Measurements from ENCODE around the gene ZBTB20. TPM values are rescaled to one million over a fixed set of nuclear protein-coding genes. Genes with fewer than 3 reads are reported as not detected.

ZBTB20 gene
- total and polyA plus RNA-seq, 4 donors: 3.1 to 57.4 (median 29.3) TPM

DNA sequence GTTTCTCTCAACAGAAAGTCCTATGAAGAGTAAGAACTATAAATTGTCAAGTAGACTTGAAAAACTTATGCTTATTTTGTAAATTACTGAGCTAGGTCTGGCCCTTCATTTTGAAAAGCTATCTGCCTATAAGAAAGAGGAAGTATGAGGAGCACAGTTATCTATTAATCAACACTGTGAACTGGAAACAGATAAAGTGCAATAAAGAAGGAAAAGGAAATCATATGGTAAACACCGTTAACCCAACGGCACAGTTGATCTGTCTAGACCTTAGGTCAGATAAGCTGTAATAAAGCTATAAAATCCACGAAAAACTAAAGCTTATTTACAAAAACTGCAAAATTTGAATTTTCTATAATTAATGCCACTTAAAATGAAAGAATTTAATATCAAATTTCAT, 242.5 kb downstream of the ZBTB20 start:
- Histone ChIP-seq H3K9me3 (ENCODE audit: control insufficient read depth, insufficient read depth, low read length) (peaks cover 2% of the 10 kb centered on the region), H3K4me3 (ENCODE audit: low read depth, low read length) (no peak overlapping the region), H3K36me3 (ENCODE audit: control insufficient read depth, insufficient read depth, low read length) (no peaks in the 10 kb centered on the region), H3K27me3 (ENCODE audit: control insufficient read depth, insufficient read depth, low read length) (no peaks in the 10 kb centered on the region), H3K4me1 (ENCODE audit: control insufficient read depth, insufficient read depth, low read length) (no peaks in the 10 kb centered on the region), H3K27ac (ENCODE audit: low read depth, low read length) (no peak overlapping the region)
- no CpG with 5 or more reads among the region's 3 CpGs for WGBS (ENCODE audit: insufficient coverage)
- no peak for DNase-seq (ENCODE audit: low read depth in 4 of 6, low spot score in 6 of 6)

DNA sequence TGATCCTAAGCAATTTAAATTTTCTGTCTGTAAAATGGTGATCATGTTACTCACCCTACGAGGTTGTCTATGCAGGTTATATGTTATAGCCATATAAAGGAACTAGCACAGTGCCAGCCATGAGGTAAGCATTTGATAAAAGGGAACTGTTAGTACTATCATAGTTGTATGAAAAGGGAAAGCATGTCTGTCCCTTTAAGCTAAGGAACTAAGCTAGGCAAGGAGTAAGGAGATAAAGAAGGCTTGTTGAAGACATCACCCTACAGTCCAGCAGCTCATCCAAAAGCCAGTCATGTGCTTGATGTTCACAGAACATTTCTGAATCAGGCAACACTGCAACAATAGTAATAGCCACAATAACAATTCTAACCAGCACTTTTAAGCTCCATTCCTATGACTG, 243.9 kb downstream of the ZBTB20 start:
- Histone ChIP-seq H3K9me3 (ENCODE audit: control insufficient read depth, insufficient read depth, low read length) (peaks cover under 1% of the 10 kb centered on the region), H3K36me3 (ENCODE audit: control insufficient read depth, insufficient read depth, low read length) (no peaks in the 10 kb centered on the region), H3K4me3 (ENCODE audit: low read depth, low read length) (no peak overlapping the region), H3K27me3 (ENCODE audit: control insufficient read depth, insufficient read depth, low read length) (no peaks in the 10 kb centered on the region), H3K27ac (ENCODE audit: low read depth, low read length) (no peak overlapping the region), H3K4me1 (ENCODE audit: control insufficient read depth, insufficient read depth, low read length) (no peaks in the 10 kb centered on the region)
- no peak for DNase-seq (ENCODE audit: low read depth in 4 of 6, low spot score in 6 of 6)
- no CpG with 5 or more reads among the region's 1 CpG for WGBS (ENCODE audit: insufficient coverage)

DNA sequence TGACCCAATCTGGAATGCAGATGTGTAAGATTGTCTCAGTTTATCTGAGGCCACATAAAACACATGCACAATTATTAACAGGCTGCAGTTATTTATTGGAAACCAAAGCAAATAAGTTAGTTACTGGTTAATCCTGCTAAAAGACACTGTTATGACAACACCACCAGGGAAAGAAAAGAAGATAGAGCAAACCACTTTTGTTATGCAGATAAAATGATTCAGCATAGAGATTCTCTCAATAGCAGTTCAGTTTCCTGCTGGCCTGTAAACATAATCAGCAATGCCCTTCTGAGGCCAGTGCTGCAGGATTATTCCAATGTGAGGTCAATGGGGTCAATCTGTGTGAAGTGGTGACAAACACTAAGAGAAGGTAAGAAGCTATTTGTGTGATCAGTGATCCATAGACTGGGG, 244.4 kb downstream of the ZBTB20 start:
- H3K36me3 ChIP-seq (ENCODE audit: control insufficient read depth, insufficient read depth, low read length): no peaks in the 10 kb centered on the region
- H3K27ac ChIP-seq (ENCODE audit: low read depth, low read length): no peak overlapping the region
- DNase-seq (ENCODE audit: low read depth in 4 of 6, low spot score in 6 of 6): no peak
- no peaks in the 10 kb centered on the region for H3K9me3 ChIP-seq (ENCODE audit: control insufficient read depth, insufficient read depth, low read length)
- H3K4me1 ChIP-seq (ENCODE audit: control insufficient read depth, insufficient read depth, low read length): no peaks in the 10 kb centered on the region
- H3K4me3 ChIP-seq (ENCODE audit: low read depth, low read length): no peak overlapping the region
- no peaks in the 10 kb centered on the region for H3K27me3 ChIP-seq (ENCODE audit: control insufficient read depth, insufficient read depth, low read length)

DNA sequence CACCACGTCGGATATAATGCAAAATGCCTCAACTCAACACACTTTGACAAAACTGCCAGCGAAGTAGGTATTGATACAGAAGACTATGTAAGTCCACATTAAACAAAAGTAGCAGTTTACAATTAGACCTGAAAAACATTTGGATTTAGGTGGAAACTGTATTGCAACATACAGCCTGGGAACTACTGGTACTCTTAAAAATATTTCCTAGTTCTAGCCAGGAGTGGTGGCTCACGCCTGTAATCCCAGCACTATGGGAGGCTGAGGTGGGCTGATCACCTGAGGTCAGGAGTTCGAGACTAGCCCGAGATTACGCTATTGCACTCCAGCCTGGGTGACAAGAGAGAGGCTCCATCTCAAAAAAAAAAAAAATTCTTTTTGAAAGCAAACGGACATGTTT, 246.2 kb downstream of the ZBTB20 start:
- no CpG with 5 or more reads among the region's 8 CpGs for WGBS (ENCODE audit: insufficient coverage)
- Histone ChIP-seq H3K27ac (ENCODE audit: low read depth, low read length) (no peak overlapping the region), H3K4me1 (ENCODE audit: control insufficient read depth, insufficient read depth, low read length) (no peaks in the 10 kb centered on the region), H3K4me3 (ENCODE audit: low read depth, low read length) (no peak overlapping the region), H3K9me3 (ENCODE audit: control insufficient read depth, insufficient read depth, low read length) (no peaks in the 10 kb centered on the region), H3K36me3 (ENCODE audit: control insufficient read depth, insufficient read depth, low read length) (no peaks in the 10 kb centered on the region), H3K27me3 (ENCODE audit: control insufficient read depth, insufficient read depth, low read length) (no peaks in the 10 kb centered on the region)
- DNase-seq (ENCODE audit: low read depth in 4 of 6, low spot score in 6 of 6): no peak

DNA sequence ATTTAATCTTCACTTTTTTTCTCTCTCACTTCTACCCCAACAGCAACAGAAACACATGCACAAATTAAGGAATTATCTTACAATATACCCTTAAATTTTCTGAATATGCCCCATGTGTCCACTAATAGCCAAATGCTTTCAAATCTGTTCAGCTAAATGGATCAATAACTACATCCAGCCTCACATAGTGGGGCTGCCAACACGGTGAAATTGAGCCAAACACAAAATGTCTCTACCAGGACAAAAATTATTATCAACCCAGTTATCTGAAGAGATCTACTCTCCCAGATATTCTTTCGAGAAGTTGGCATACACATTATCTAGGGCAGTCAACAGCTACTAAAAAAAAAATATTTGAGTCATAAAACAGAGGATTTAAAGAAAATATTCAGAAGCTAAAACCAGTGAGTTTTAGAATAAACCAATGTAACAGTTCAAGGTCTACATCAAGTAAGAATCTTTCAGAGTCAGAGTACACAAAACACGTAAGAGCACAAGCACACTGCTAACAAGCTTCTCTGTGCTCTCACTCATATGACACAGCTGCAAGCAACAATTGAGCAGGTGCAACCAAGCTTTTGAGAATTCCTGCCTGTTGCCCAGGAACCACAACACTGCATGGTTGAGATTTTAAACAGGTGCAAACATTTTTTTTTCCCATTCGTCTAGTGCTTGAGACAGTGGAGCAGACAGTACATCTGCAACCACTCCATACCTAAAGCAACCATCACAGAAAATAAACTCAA, 247.7 kb downstream of the ZBTB20 start:
- no peak overlapping the region for H3K27ac ChIP-seq (ENCODE audit: low read depth, low read length)
- H3K9me3 ChIP-seq (ENCODE audit: control insufficient read depth, insufficient read depth, low read length): no peaks in the 10 kb centered on the region
- H3K4me1 ChIP-seq (ENCODE audit: control insufficient read depth, insufficient read depth, low read length): no peaks in the 10 kb centered on the region
- peak in 5 of 6 donors; percentile 31 to 87 (median 41) for DNase-seq (ENCODE audit: low read depth in 4 of 6, low spot score in 6 of 6)
- H3K36me3 ChIP-seq (ENCODE audit: control insufficient read depth, insufficient read depth, low read length): no peaks in the 10 kb centered on the region
- no peaks in the 10 kb centered on the region for H3K27me3 ChIP-seq (ENCODE audit: control insufficient read depth, insufficient read depth, low read length)
- H3K4me3 ChIP-seq (ENCODE audit: low read depth, low read length): no peak overlapping the region
- WGBS (ENCODE audit: insufficient coverage): 47% methylated on average over 2 of the region's 4 CpGs

DNA sequence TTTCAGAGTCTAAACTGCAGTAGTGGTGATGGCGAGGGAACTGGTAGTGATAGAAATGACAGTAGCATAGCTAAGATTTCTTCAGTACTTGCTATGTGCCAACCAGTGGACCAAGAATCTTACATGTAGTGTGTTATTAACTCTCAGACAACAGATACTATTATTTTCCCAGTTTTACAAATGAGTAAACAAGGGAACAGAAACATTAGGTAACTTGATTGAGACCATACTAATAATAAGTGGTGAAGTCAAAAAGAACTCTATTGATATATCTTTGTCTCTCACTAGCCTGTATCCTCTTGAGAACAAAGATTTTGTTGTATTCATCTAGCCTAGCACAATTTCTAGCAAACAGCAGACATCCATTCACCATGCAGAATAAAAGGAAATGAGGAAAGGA, 250.1 kb downstream of the ZBTB20 start:
- no peak for DNase-seq (ENCODE audit: low read depth in 4 of 6, low spot score in 6 of 6)
- no peaks in the 10 kb centered on the region for H3K36me3 ChIP-seq (ENCODE audit: control insufficient read depth, insufficient read depth, low read length)
- H3K27me3 ChIP-seq (ENCODE audit: control insufficient read depth, insufficient read depth, low read length): no peaks in the 10 kb centered on the region
- no CpG with 5 or more reads among the region's 1 CpG for WGBS (ENCODE audit: insufficient coverage)
- no peak overlapping the region for H3K4me3 ChIP-seq (ENCODE audit: low read depth, low read length)
- no peaks in the 10 kb centered on the region for H3K4me1 ChIP-seq (ENCODE audit: control insufficient read depth, insufficient read depth, low read length)
- H3K9me3 ChIP-seq (ENCODE audit: control insufficient read depth, insufficient read depth, low read length): no peaks in the 10 kb centered on the region
- H3K27ac ChIP-seq (ENCODE audit: low read depth, low read length): no peak overlapping the region

DNA sequence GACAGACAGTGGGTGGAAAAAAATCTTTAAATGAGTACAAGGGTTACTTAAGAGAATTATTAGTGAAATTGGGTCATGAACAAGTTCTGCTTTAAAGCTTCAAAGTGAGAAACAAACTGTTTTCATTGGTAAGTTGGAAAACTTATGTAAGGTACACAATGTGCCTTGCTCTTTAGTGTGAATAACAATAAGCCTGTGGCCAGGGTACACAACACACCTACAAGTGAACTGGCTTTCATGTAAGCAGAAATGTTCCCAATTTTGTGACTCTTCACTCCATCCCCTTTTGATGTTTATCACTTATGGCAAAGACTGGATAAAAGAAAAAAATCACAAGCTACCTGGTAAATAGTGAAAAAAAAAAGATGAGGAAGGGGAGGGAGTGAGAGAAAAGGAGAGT, 253.7 kb downstream of the ZBTB20 start:
- H3K4me1 ChIP-seq (ENCODE audit: control insufficient read depth, insufficient read depth, low read length): no peaks in the 10 kb centered on the region
- no peak overlapping the region for H3K27ac ChIP-seq (ENCODE audit: low read depth, low read length)
- no peaks in the 10 kb centered on the region for H3K9me3 ChIP-seq (ENCODE audit: control insufficient read depth, insufficient read depth, low read length)

DNA sequence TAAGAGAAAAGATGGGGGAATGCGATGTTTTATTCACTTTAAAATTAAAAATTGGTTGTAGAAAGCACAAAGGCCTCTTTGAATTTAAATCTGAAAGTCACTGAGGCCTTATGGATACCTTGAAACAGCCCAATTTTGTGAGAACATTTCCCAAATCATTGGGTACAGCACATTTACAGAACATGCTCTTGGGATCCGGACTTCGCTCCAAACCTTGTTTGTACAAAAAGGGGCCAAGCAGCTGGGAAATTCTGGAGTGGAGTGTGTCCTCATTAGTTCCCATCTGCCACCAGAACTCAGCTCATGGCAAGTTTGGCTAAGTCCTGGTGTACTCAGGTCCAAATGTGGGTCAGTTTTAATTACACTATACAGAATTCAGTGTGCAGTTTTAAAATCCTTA, 254.2 kb downstream of the ZBTB20 start:
- H3K4me1 ChIP-seq (ENCODE audit: control insufficient read depth, insufficient read depth, low read length): no peaks in the 10 kb centered on the region
- H3K9me3 ChIP-seq (ENCODE audit: control insufficient read depth, insufficient read depth, low read length): no peaks in the 10 kb centered on the region
- peak in 1 of 6 donors; percentile 54 for DNase-seq (ENCODE audit: low read depth in 4 of 6, low spot score in 6 of 6)
- no CpG with 5 or more reads among the region's 3 CpGs for WGBS (ENCODE audit: insufficient coverage)
- no peak overlapping the region for H3K4me3 ChIP-seq (ENCODE audit: low read depth, low read length)
- H3K27me3 ChIP-seq (ENCODE audit: control insufficient read depth, insufficient read depth, low read length): no peaks in the 10 kb centered on the region
- H3K36me3 ChIP-seq (ENCODE audit: control insufficient read depth, insufficient read depth, low read length): no peaks in the 10 kb centered on the region
- H3K27ac ChIP-seq (ENCODE audit: low read depth, low read length): no peak overlapping the region

More for the DNA sequence above, 253.7 kb downstream of the ZBTB20 start:
- no peak for DNase-seq (ENCODE audit: low read depth in 4 of 6, low spot score in 6 of 6)
- Histone ChIP-seq H3K4me3 (ENCODE audit: low read depth, low read length) (no peak overlapping the region), H3K36me3 (ENCODE audit: control insufficient read depth, insufficient read depth, low read length) (no peaks in the 10 kb centered on the region), H3K27me3 (ENCODE audit: control insufficient read depth, insufficient read depth, low read length) (no peaks in the 10 kb centered on the region)

DNA sequence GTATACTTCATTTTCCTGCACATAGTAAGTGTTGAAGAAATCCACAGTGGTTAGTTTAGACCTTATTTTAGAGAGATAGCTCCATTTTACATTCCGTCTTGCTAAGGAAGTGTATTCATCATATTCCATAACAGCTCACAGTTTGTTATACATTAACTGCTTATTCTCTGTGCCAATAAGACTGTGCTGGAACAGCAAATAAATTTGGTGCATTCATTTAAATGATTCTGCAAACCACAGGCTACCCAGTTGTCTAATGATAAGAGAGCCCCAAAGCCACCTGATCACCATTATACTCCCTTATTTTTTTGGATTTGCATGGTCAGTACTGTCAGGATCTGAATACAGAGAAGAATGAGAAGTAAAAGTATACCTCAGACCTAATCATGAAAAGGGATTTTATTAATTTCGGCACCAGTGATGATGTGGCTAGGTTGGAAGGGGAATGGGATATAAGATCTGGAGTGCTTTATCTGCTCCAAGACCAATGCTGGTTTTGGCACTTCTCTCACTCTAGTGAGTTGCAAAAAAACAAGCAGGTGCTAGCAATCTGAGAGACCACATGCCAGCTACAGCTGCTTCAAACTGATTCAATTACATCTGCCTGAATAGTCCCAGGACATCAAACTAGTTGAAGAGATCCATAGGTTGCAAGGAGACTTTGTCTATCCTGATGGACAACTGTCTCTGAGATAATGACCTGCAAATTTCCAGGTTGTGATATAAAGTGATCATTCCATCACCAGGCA, 254.8 kb downstream of the ZBTB20 start:
- 100% methylated on average over 1 of the region's 2 CpGs for WGBS (ENCODE audit: insufficient coverage)
- no peaks in the 10 kb centered on the region for H3K9me3 ChIP-seq (ENCODE audit: control insufficient read depth, insufficient read depth, low read length)
- peak in 2 of 6 donors; percentile 66 to 74 for DNase-seq (ENCODE audit: low read depth in 4 of 6, low spot score in 6 of 6)
- H3K4me1 ChIP-seq (ENCODE audit: control insufficient read depth, insufficient read depth, low read length): no peaks in the 10 kb centered on the region
- H3K4me3 ChIP-seq (ENCODE audit: low read depth, low read length): no peak overlapping the region
- H3K36me3 ChIP-seq (ENCODE audit: control insufficient read depth, insufficient read depth, low read length): no peaks in the 10 kb centered on the region
- H3K27ac ChIP-seq (ENCODE audit: low read depth, low read length): no peak overlapping the region
- H3K27me3 ChIP-seq (ENCODE audit: control insufficient read depth, insufficient read depth, low read length): no peaks in the 10 kb centered on the region

DNA sequence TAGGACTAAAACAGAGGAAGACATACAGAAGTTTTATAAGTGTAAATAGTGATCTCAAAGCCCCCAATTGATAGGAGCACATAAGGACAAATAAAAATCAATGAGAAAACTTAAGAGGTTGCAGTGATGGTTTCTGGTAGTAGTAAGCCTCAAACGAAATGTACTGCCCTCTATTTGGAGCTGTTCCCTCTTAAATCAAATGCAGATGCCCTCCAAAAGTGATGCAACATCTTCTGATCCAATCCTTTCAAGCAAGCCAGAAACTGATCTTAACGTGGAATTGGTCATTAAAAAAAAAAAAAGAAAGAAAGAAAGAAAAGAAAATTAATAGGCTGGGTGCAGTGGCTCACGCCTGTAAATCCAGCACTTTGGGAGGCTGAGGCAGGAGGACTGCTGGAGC, 259.3 kb downstream of the ZBTB20 start:
- H3K27ac ChIP-seq (ENCODE audit: low read depth, low read length): no peak overlapping the region
- H3K36me3 ChIP-seq (ENCODE audit: control insufficient read depth, insufficient read depth, low read length): no peaks in the 10 kb centered on the region
- no peaks in the 10 kb centered on the region for H3K4me1 ChIP-seq (ENCODE audit: control insufficient read depth, insufficient read depth, low read length)
- WGBS (ENCODE audit: insufficient coverage): no CpG with 5 or more reads among the region's 3 CpGs
- H3K27me3 ChIP-seq (ENCODE audit: control insufficient read depth, insufficient read depth, low read length): no peaks in the 10 kb centered on the region
- no peak overlapping the region for H3K4me3 ChIP-seq (ENCODE audit: low read depth, low read length)
- no peak for DNase-seq (ENCODE audit: low read depth in 4 of 6, low spot score in 6 of 6)
- H3K9me3 ChIP-seq (ENCODE audit: control insufficient read depth, insufficient read depth, low read length): no peaks in the 10 kb centered on the region

Measured in spinal cord (tissue), 10 donors.